Measurements from ENCODE around the gene IRF2BPL.

Gene IRF2BPL

DNA sequence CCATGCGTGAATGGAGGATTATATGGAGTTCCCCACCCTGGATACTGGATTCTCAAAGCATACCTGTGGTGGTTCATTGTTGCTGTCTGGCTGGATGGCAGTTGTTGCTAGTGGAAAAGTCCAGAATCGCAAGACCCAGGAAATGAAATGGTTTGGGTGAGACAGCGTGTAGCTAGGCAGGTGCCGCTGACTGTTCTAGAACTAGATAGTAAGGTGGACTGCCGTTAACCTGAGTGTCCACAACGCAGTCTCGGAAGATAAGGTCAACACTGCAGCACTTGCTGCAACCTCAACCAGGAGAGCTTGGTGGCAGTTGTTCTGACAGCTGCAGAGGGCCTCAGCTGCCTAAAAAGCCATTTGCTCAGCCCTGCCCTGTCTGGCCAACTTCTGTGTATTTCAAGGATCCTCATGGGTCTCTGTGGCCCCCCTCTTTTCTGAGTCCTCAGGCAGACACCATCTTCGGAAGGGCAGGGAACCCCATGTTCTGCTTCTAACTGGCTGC lies 15.5 kb upstream of the IRF2BPL start:
- no peak for DNase-seq (ENCODE audit: low read depth, low spot score)
- ChIA-PET CTCF (interaction anchor here (1.7 to 24.1 kb wide), 6 partner anchors 10 to 169 kb away, joined by 5 to 661 read pairs (median 52); no protein-coding TSS in a partner anchor), POLR2A (interaction anchor here (1.8 to 7.4 kb wide), 2 partner anchors 22 to 125 kb away, joined by 4 to 55 read pairs; no protein-coding TSS in a partner anchor)
- TF ChIP-seq, protein P1, sequence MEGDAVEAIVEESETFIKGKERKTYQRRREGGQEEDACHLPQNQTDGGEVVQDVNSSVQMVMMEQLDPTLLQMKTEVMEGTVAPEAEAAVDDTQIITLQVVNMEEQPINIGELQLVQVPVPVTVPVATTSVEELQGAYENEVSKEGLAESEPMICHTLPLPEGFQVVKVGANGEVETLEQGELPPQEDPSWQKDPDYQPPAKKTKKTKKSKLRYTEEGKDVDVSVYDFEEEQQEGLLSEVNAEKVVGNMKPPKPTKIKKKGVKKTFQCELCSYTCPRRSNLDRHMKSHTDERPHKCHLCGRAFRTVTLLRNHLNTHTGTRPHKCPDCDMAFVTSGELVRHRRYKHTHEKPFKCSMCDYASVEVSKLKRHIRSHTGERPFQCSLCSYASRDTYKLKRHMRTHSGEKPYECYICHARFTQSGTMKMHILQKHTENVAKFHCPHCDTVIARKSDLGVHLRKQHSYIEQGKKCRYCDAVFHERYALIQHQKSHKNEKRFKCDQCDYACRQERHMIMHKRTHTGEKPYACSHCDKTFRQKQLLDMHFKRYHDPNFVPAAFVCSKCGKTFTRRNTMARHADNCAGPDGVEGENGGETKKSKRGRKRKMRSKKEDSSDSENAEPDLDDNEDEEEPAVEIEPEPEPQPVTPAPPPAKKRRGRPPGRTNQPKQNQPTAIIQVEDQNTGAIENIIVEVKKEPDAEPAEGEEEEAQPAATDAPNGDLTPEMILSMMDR (IDR thresholded peaks at IDR 0.05; ENCODE audit: insufficient read depth, low read length, missing control alignments): no peak
- no peak overlapping the region for H3K4me3 ChIP-seq (ENCODE audit: low read depth, low read length)

DNA sequence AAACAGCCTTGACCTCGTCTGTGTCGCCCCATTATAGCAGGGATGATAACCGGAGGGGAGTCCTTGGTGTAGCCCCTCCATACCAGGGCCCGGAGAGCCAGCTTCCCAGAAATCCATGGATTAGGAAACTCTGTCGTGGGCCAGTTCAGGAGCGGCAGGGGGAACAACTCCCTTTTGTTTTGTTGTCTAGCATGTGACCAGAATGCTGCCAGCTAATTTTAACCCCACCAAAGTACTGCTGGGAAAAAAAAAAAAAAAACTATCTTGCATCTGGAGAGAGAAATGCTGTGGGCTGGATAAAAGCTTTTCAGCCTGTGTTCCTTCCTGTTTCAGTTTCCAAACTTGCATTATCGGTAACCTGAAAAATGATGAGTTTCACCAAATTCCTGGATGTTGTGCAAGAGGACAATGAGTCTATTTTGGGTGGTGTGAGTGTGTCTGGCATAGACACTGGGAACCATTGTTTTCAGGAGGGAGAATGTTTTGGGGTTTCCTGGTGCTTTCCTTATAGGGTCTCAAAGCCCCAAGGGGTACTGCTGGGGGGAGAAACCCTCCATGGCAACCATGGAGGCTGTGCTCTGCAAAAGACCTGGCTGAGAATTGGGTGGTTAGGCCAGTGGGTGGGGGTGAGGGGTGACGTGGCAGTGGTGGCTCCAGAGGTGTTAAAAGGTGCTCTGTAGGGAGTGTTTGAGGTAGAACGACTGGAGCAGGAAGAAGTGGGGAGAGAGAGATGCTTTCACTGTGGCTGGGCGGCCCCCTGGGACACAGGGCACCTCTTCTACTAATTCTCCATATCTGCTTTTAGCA lies 14.9 kb upstream of the IRF2BPL start:
- DNase-seq (ENCODE audit: low read depth, low spot score): no peak

DNA sequence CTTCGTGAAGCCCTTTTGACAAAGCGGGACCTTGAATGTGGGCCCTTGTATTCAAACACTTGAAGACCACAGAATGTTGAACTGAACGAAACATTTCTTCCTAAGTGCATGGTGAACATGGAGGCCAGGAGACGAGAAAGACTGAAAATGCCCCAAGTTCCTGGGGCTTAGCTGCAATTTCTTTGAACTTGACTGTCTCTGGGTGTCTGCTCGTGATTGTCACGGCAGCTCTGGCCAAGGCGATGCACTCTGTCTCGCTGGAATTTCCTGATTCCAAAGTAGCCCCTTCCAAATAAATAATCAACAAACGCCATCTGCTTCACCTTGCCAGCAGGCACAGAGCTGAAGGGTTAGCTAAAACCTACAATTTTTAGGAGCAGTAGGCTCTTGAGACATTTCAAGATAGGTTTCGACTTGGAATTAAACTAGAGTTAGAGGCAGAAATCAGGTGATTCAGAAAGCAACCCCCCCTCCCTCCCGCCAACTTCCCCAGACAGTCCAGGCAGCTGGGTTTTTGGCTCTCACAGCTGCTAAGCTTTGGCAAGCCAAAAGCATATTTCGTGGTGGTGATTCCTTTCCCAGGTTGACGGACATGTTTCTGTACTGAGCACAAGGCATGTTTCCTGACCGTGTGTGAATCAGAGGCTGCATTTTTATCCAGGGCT lies 13.5 kb upstream of the IRF2BPL start:
- TF ChIP-seq, protein P1 (IDR thresholded peaks at IDR 0.05; ENCODE audit: insufficient read depth, low read length, missing control alignments): no peak
- POLR2A ChIA-PET: interaction anchor here (0.6 to 7.4 kb wide), 6 partner anchors 9 to 123 kb away, joined by 3 to 55 read pairs (median 4); partner anchors contain the start of gene IRF2BPL
- DNase-seq (ENCODE audit: low read depth, low spot score): peak; percentile 84
- CTCF ChIA-PET: interaction anchor here (0.9 to 24.1 kb wide), 10 partner anchors 9 to 274 kb away, joined by 3 to 661 read pairs (median 6); no protein-coding TSS in a partner anchor
- H3K4me3 ChIP-seq (ENCODE audit: low read depth, low read length): 0 out of 2 replicates have a peak overlapping the region, but pooled peaks have one; percentile 1

More for the DNA sequence above, 14.9 kb upstream of the IRF2BPL start:
- POLR2A ChIA-PET: interaction anchor here (0.7 to 7.4 kb wide), 8 partner anchors 12 to 124 kb away, joined by 3 to 55 read pairs (median 4); partner anchors contain the start of gene IRF2BPL
- no peak overlapping the region for H3K4me3 ChIP-seq (ENCODE audit: low read depth, low read length)
- CTCF ChIA-PET: interaction anchor here (0.8 to 24.1 kb wide), 10 partner anchors 11 to 272 kb away, joined by 3 to 661 read pairs (median 5); no protein-coding TSS in a partner anchor
- TF ChIP-seq, protein P1 (IDR thresholded peaks at IDR 0.05; ENCODE audit: insufficient read depth, low read length, missing control alignments): no peak

DNA sequence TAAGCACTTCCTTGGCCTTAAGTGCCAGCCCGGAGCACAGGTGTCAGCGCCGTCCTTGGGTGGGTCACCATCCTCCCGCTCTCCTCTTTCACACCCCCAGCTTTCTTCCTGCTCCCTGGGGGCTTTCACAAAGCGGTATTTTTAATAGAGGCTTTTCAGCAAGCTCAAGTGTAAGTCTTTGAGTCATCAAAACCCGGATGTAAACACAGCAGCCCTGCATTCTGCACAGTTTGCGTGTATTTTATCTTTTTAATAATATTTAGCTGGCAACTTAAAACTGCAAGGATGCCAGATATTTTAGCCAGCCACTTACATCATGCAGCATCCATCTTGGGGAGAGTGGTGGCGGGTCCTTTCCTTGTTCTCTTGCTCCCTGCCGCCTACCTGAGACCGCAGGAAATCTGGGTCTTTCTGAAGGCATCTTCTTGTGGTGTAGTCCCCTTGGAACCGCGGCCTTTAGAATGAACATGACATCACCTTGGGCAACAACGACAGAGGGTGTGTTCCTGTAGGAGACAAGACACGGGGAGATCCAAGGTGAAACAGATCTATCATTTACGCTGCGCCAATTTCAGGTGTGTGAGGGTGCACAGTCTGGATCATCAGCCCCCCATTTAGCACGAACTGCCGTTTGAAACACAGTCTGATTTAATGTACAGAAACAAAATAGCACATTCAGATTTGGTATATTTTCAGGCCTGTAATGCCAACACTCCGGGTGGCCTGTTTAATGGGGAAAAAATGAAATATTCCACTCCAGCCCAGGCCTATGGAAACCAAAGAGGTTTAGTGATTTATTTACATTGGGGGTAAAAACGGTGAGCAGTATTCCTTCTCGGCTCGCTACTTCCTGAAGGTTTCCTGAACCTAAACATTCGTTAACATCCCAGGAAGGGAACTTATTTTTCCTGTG lies 12.5 kb upstream of the IRF2BPL start:
- H3K4me3 ChIP-seq (ENCODE audit: low read depth, low read length): peak overlapping the region; percentile 42
- POLR2A ChIA-PET: interaction anchor here (0.6 to 7.4 kb wide), 6 partner anchors 12 to 122 kb away, joined by 3 to 55 read pairs (median 4); partner anchors contain the start of gene IRF2BPL
- CTCF ChIA-PET: interaction anchor here (0.6 to 24.1 kb wide), 10 partner anchors 9 to 166 kb away, joined by 3 to 661 read pairs (median 4); no protein-coding TSS in a partner anchor
- DNase-seq (ENCODE audit: low read depth, low spot score): no peak
- TF ChIP-seq, protein P1 (IDR thresholded peaks at IDR 0.05; ENCODE audit: insufficient read depth, low read length, missing control alignments): no peak

DNA sequence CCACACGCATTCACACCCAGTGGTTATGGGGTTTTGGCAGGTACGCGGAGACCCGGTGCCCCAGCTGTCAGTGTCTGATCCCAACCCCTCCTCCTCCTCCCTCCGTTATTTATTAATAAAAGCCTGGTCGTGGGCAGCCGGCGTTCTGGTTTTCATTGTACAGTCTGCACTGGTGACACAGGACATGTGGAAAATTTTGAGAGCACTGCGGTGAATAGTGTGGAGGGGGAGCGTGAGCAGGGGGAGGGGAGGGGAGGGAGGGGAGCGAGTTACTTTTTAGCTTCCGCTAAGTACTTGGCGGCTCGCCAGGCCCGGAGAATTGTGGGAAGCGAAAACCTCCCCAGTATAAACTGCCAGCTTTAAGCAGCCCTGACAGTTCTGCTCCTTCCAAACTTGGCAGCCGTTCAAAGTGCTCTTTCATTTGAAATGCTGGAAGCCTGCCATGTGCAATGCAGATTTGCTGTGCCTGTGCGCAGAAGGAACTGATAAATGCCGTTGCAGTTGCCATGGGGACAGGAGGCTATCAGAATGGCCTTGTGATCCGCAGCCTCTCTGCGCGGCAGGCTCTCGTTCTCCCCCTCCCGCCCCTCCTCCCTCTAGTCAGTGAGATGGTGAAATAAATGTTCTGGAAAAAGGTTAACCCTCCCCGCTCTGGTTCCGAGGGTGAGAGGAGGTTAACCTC lies 11.7 kb upstream of the IRF2BPL start:
- peak; percentile 90 for DNase-seq (ENCODE audit: low read depth, low spot score)
- H3K4me3 ChIP-seq (ENCODE audit: low read depth, low read length): peak overlapping the region; percentile 42
- CTCF ChIA-PET: interaction anchor here (0.9 to 24.1 kb wide), 8 partner anchors 10 to 165 kb away, joined by 3 to 661 read pairs (median 5); no protein-coding TSS in a partner anchor
- TF ChIP-seq, protein P1 (IDR thresholded peaks at IDR 0.05; ENCODE audit: insufficient read depth, low read length, missing control alignments): no peak
- POLR2A ChIA-PET: interaction anchor here (0.7 to 7.4 kb wide), 7 partner anchors 11 to 121 kb away, joined by 3 to 55 read pairs (median 4); partner anchors contain the start of gene IRF2BPL

All from AG04449 (cell line).